B cell (primary cell): ENCODE results near the gene JAKMIP2. TPM values are rescaled to one million over a fixed set of nuclear protein-coding genes. Genes with fewer than 3 reads are reported as not detected.
A peak's percentile ranks its signal among the peaks of the same experiment; 100 is the strongest.

ENCODE experiments used
- ATAC-seq: fragments of 200-7000 bp; cut with Tn5 transposase; one replicate; pipeline ENCODE4 v1.10.0; 2021; ENCODE audit warnings: low read depth, mild to moderate bottlenecking, moderate number of reproducible peaks, moderate library complexity
- CTCF ChIA-PET: fragments of 350-600 bp; sonication (Branson Sonifier 250); formaldehyde crosslinking; loops from one replicate; lab custom pipeline; 2021; ENCODE audit warnings: antibody characterized with exemption, inconsistent platforms; lab: Charles Lee
- POLR2A ChIA-PET: fragments of 350-600 bp; sonication (Branson Sonifier 250); formaldehyde crosslinking; loops from one replicate; lab custom pipeline; 2021; ENCODE audit warnings: antibody characterized with exemption; lab: Charles Lee
- DNase-seq: peaks from one replicate; pipeline ENCODE4 v3.0.0; 2013
- H2AFZ ChIP-seq: 2 replicates; pipeline ENCODE4 v1.6.1; 2012; ENCODE audit warnings: mild to moderate bottlenecking, low read depth, low read length; ENCODE audit not compliant: insufficient read depth, poor library complexity, severe bottlenecking
- H3K27ac ChIP-seq, 2 donors: 1 replicate in 1 of 2; 2 replicates in 1 of 2; pipeline ENCODE4 v1.5.1; 2012 to 2013; ENCODE audit warnings: low read length in 2 of 2, mild to moderate bottlenecking in 2 of 2, moderate library complexity in 1 of 2
- H3K27me3 ChIP-seq, 4 experiments: fragments of 200-600 bp in 1 of 4; sonication (generic) in 1 of 4; replicated peaks in 1 of 4; 1 replicate in 2 of 4; 2 replicates in 2 of 4; pipeline versions ENCODE4 v1.6.1 to v1.7.0; 2013 to 2016; ENCODE audit warnings: low read length in 3 of 4, mild to moderate bottlenecking in 2 of 4, mixed read lengths in 1 of 4, moderate library complexity in 1 of 4; ENCODE audit not compliant: insufficient read depth in 4 of 4, control insufficient read depth in 3 of 4; ENCODE audit errors: control extremely low read depth in 1 of 4
- H3K36me3 ChIP-seq, 2 experiments: replicated peaks in 1 of 2; 1 replicate in 1 of 2; 2 replicates in 1 of 2; pipeline versions ENCODE4 v1.6.1 to v1.7.1; 2013; ENCODE audit warnings: low read length in 1 of 2; ENCODE audit not compliant: insufficient read depth in 2 of 2, control insufficient read depth in 1 of 2; ENCODE audit errors: control extremely low read depth in 1 of 2, extremely low read depth in 1 of 2
- H3K4me1 ChIP-seq, 2 donors: fragments of 200-600 bp in 1 of 2; sonication (generic) in 1 of 2; 1 replicate in 1 of 2; 2 replicates in 1 of 2; pipeline versions ENCODE4 v1.5.1 to v1.6.1; 2013 to 2017; ENCODE audit warnings: low read length in 2 of 2; ENCODE audit not compliant: control insufficient read depth in 2 of 2, insufficient read depth in 2 of 2
- H3K4me2 ChIP-seq: replicated peaks from 2 replicates; pipeline ENCODE3; 2012; ENCODE audit warnings: mild to moderate bottlenecking, low read depth, low read length; ENCODE audit not compliant: poor library complexity, severe bottlenecking
- H3K4me3 ChIP-seq, 5 experiments: fragments of 200-600 bp in 1 of 5; sonication (generic) in 1 of 5; 1 replicate in 3 of 5; 2 replicates in 2 of 5; pipeline versions ENCODE4 v1.5.1 to v1.7.0; 2011 to 2016; ENCODE audit warnings: low read length in 4 of 5, mild to moderate bottlenecking in 4 of 5, low read depth in 2 of 5, control low read depth in 1 of 5, moderate library complexity in 1 of 5; ENCODE audit not compliant: insufficient read depth in 1 of 5; ENCODE audit errors: control extremely low read depth in 1 of 5, extremely low read depth in 1 of 5
- H3K79me2 ChIP-seq: fragments of 200-600 bp; sonication (generic); one replicate; pipeline ENCODE4 v1.6.0; 2016; ENCODE audit warnings: low read length; ENCODE audit not compliant: control insufficient read depth, insufficient read depth
- H3K9ac ChIP-seq: fragments of 200-600 bp; sonication (generic); 2 replicates; pipeline ENCODE4 v1.6.1; 2017; ENCODE audit warnings: mild to moderate bottlenecking, low read length, moderate library complexity
- H3K9me3 ChIP-seq, 3 donors: one replicate each; pipeline versions ENCODE4 v1.6.1 to v1.7.1; 2013; ENCODE audit warnings: low read length in 2 of 3; ENCODE audit not compliant: control insufficient read depth in 2 of 3, insufficient read depth in 1 of 3; ENCODE audit errors: control extremely low read depth in 1 of 3
- H4K20me1 ChIP-seq: 2 replicates; pipeline ENCODE4 v1.6.0; 2012; ENCODE audit warnings: mild to moderate bottlenecking, low read length; ENCODE audit not compliant: insufficient read depth, control insufficient read depth, poor library complexity, severe bottlenecking
- H3K27ac Mint-ChIP-seq: one replicate; pipeline ENCODE4 v1.8.0; 2021; ENCODE audit warnings: mixed read lengths
- H3K27me3 Mint-ChIP-seq: one replicate; pipeline ENCODE4 v1.8.0; 2021; ENCODE audit warnings: mixed read lengths
- H3K4me1 Mint-ChIP-seq: one replicate; pipeline ENCODE4 v1.8.0; 2021; ENCODE audit warnings: mixed read lengths
- H3K4me3 Mint-ChIP-seq: one replicate; pipeline ENCODE4 v1.8.0; 2021; ENCODE audit warnings: mixed read lengths
- H3K9me3 Mint-ChIP-seq: one replicate; pipeline ENCODE4 v1.8.0; 2022; ENCODE audit warnings: mixed read lengths; ENCODE audit not compliant: insufficient read depth
- EZH2 ChIP-seq: IDR thresholded peaks from 2 replicates; pipeline ENCODE4 v1.6.1; 2012; ENCODE audit warnings: borderline replicate concordance, low read depth, mild to moderate bottlenecking, moderate library complexity, low read length; ENCODE audit not compliant: insufficient read depth, poor library complexity, severe bottlenecking
- whole genome bisulfite sequencing: methylation state at CpG from one replicate; pipeline ENCODE4 v1.1.5; 2013; ENCODE audit warnings: missing lambda C conversion rate; ENCODE audit not compliant: insufficient coverage; 5-methylcytosine and 5-hydroxymethylcytosine counted together
- intact Hi-C: fragments of 100-400 bp; cut with micrococcal nuclease; formaldehyde crosslinking; loops from one replicate; pipeline ENCODE4 v1.10.0; 2022
- polyA plus RNA-seq: library from polyadenylated mRNA; depleted of rRNA; stranded (reverse); fragments of >200 nt; gene quantifications from 2 replicates; pipeline ENCODE4 v1.2.3, GENCODE V29; 2012
- total RNA-seq, 2 donors: library from RNA; stranded (reverse); fragments of 120-200 nt in 1 of 2; gene quantifications; 1 replicate in 1 of 2; 2 replicates in 1 of 2; pipeline versions ENCODE4 v1.2.3 to v1.2.4, GENCODE V29; 2013 to 2022
- TF ChIP-seq, protein P1 (sequence below): fragments of 200-600 bp; IDR thresholded peaks from one replicate; pipeline ENCODE4 v1.8.0; 2022; ENCODE audit warnings: antibody characterized with exemption, mild to moderate bottlenecking

Gene JAKMIP2
- total and polyA plus RNA-seq, 2 donors (not counting 1 experiment from before 2014, with no cell fraction given): 0.24 to 4.1 TPM

DNA sequence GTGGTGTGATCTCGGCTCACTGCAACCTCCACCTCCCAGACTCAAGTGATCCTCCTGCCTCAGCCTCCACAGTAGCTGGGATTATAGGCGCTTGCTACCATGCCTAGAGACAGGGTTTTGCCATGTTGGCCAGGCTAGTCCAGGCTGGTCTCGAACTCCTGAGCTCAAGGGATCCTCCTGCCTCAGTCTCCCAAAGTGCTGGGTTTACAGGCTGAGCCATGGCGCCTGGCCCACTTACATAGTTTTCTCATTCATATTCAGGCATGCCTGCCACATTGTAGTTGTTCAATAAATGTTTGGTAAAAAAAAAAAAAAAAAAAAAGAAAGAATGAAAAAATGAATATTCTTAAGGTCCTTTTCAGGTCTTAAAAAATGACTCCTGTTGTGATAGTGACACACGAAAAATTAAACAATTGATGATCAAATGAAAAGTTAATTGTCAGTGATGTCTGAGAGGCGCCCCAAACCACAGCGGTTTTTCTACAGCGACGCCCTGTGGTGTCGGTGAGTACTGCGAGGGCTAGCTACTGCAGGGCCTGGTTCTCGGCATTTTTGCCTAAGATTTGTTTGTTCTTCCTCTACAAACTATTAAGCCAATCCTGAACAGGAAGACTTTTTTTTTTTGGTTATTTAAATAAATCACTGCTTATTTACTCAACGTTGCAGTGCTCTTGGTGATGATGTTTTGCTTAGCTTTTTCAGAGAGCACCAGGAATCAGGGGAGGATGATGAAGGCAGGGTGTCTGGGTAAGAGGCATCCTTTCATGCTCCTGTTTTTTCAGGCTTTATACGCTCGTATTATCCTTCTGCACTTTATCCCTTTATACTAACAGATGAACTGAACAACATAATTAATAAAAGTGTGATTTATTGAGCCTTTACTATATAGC lies 205.6 kb downstream of the JAKMIP2 start:
- POLR2A ChIA-PET: no interaction called here
- Mint-ChIP-seq H3K27ac (no peak overlapping the region), H3K4me3 (no peak overlapping the region), H3K27me3 (peaks cover 8% of the 10 kb centered on the region), H3K9me3 (peaks cover 2% of the 10 kb centered on the region), H3K4me1 (no peaks in the 10 kb centered on the region)
- Histone ChIP-seq H3K4me3 (no peak overlapping the region), H3K9ac (no peak overlapping the region), H3K36me3 (no peaks in the 10 kb centered on the region), H2AFZ (no peak overlapping the region), H3K27me3 (no peaks in the 10 kb centered on the region), H3K79me2 (no peaks in the 10 kb centered on the region), H3K4me2 (no peak overlapping the region), H3K4me1 (no peaks in the 10 kb centered on the region), H3K27ac (no peak overlapping the region), H3K9me3 (peaks cover 0 to 12% (median 0%) of the 10 kb centered on the region in 3 donors), H4K20me1 (no peaks in the 10 kb centered on the region)
- no peak for TF ChIP-seq EZH2
- TF ChIP-seq, protein P1, sequence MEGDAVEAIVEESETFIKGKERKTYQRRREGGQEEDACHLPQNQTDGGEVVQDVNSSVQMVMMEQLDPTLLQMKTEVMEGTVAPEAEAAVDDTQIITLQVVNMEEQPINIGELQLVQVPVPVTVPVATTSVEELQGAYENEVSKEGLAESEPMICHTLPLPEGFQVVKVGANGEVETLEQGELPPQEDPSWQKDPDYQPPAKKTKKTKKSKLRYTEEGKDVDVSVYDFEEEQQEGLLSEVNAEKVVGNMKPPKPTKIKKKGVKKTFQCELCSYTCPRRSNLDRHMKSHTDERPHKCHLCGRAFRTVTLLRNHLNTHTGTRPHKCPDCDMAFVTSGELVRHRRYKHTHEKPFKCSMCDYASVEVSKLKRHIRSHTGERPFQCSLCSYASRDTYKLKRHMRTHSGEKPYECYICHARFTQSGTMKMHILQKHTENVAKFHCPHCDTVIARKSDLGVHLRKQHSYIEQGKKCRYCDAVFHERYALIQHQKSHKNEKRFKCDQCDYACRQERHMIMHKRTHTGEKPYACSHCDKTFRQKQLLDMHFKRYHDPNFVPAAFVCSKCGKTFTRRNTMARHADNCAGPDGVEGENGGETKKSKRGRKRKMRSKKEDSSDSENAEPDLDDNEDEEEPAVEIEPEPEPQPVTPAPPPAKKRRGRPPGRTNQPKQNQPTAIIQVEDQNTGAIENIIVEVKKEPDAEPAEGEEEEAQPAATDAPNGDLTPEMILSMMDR: peak; percentile 33
- ATAC-seq: no peak
- CTCF ChIA-PET: no interaction called here
- no peak for DNase-seq
- intact Hi-C loops: no loop called here
- 37% methylated on average over 6 of the region's 15 CpGs for WGBS

DNA sequence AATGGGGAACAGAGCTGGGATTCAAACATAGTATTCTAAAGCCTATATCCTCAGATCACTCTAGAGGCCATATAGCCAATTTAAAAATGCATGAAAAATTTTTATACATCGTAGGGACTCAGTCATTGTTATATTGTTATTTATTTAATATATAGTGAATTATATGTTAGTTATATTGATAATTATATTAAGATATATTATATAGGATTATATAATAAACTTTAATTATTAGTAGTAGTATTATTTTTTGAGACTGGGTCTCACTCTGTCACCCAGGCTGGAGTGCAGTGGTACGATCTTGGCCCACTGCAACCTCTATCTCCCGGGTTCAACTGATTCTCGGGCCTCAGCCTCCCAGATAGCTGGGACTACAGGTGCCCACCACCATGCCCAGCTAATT lies 206.9 kb downstream of the JAKMIP2 start:
- no peak overlapping the region for H3K27ac ChIP-seq
- no peaks in the 10 kb centered on the region for H3K4me1 ChIP-seq
- no peaks in the 10 kb centered on the region for H3K27me3 ChIP-seq
- peaks cover 8% of the 10 kb centered on the region for H3K27me3 Mint-ChIP-seq
- ChIA-PET CTCF (no interaction called here), POLR2A (no interaction called here)
- DNase-seq: no peak
- H3K9me3 ChIP-seq: peaks cover 0 to 9% (median 0%) of the 10 kb centered on the region in 3 donors
- H3K79me2 ChIP-seq: no peaks in the 10 kb centered on the region
- no peak overlapping the region for H3K4me3 Mint-ChIP-seq
- H3K9me3 Mint-ChIP-seq: peaks cover 2% of the 10 kb centered on the region
- H3K4me2 ChIP-seq: no peak overlapping the region
- no peaks in the 10 kb centered on the region for H3K36me3 ChIP-seq
- H4K20me1 ChIP-seq: no peaks in the 10 kb centered on the region
- H3K4me3 ChIP-seq: no peak overlapping the region
- TF ChIP-seq, protein P1: no peak
- no peak for TF ChIP-seq EZH2
- ATAC-seq: no peak
- no peaks in the 10 kb centered on the region for H3K4me1 Mint-ChIP-seq
- WGBS: 92% methylated on average over 2 of the region's 4 CpGs
- H2AFZ ChIP-seq: no peak overlapping the region
- intact Hi-C loops: no loop called here
- no peak overlapping the region for H3K27ac Mint-ChIP-seq
- no peak overlapping the region for H3K9ac ChIP-seq
